ENCODE results near the gene TTLL10. TPM values are rescaled to one million over a fixed set of nuclear protein-coding genes. Genes with fewer than 3 reads are reported as not detected.

The TTLL10 gene
- polyA plus RNA-seq, 1 donor from 2014 or later = not detected

GRCh38 chr1:1203561-1204424, 30.1 kb downstream of the TTLL10 start:
- Histone ChIP-seq H3F3A (ENCODE audit: insufficient read depth, low read length, poor library complexity, severe bottlenecking) (no peaks in the 10 kb centered on the region), H3K9me3 (ENCODE audit: low read length) (no peaks in the 10 kb centered on the region), H3K27ac (ENCODE audit: low read length) (no peak overlapping the region), H3K79me2 (replicated peaks; ENCODE audit: insufficient read depth, low read length) (no peaks in the 10 kb centered on the region), H3K36me3 (ENCODE audit: insufficient read depth, low read length) (no peaks in the 10 kb centered on the region), H3K4me2 (ENCODE audit: low read length) (no peak overlapping the region), H3K9me2 (ENCODE audit: insufficient read depth, low read length) (no peaks in the 10 kb centered on the region), H3K9ac (ENCODE audit: low read length) (no peak overlapping the region), H3K4me3 (ENCODE audit: low read length) (no peak overlapping the region), H4K20me1 (ENCODE audit: insufficient read depth) (no peaks in the 10 kb centered on the region), H2AFZ (ENCODE audit: low read depth, low read length) (no peak overlapping the region), H3K27me3 (ENCODE audit: insufficient read depth, low read depth, low read length) (peaks cover 30% of the 10 kb centered on the region)
- TF ChIP-seq MXI1 (conservative IDR thresholded peaks at IDR 0.05; ENCODE audit: poor library complexity, severe bottlenecking) = no peak
- no peak for TF ChIP-seq SMC3 (conservative IDR thresholded peaks at IDR 0.05; ENCODE audit: poor library complexity)
- TF ChIP-seq, protein P1, sequence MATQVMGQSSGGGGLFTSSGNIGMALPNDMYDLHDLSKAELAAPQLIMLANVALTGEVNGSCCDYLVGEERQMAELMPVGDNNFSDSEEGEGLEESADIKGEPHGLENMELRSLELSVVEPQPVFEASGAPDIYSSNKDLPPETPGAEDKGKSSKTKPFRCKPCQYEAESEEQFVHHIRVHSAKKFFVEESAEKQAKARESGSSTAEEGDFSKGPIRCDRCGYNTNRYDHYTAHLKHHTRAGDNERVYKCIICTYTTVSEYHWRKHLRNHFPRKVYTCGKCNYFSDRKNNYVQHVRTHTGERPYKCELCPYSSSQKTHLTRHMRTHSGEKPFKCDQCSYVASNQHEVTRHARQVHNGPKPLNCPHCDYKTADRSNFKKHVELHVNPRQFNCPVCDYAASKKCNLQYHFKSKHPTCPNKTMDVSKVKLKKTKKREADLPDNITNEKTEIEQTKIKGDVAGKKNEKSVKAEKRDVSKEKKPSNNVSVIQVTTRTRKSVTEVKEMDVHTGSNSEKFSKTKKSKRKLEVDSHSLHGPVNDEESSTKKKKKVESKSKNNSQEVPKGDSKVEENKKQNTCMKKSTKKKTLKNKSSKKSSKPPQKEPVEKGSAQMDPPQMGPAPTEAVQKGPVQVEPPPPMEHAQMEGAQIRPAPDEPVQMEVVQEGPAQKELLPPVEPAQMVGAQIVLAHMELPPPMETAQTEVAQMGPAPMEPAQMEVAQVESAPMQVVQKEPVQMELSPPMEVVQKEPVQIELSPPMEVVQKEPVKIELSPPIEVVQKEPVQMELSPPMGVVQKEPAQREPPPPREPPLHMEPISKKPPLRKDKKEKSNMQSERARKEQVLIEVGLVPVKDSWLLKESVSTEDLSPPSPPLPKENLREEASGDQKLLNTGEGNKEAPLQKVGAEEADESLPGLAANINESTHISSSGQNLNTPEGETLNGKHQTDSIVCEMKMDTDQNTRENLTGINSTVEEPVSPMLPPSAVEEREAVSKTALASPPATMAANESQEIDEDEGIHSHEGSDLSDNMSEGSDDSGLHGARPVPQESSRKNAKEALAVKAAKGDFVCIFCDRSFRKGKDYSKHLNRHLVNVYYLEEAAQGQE (IDR thresholded peaks at IDR 0.05; ENCODE audit: borderline replicate concordance) = no peak
- no peak for TF ChIP-seq EZH2 (IDR thresholded peaks at IDR 0.05; ENCODE audit: borderline replicate concordance, insufficient read depth, low read length, poor library complexity, severe bottlenecking)
- TF ChIP-seq EP300 (conservative IDR thresholded peaks at IDR 0.05; ENCODE audit: poor library complexity, severe bottlenecking) = no peak
- TF ChIP-seq POLR2AphosphoS5 (IDR thresholded peaks at IDR 0.05) = no peak
- TF ChIP-seq RAD21 (conservative IDR thresholded peaks at IDR 0.05) = no peak

DNA sequence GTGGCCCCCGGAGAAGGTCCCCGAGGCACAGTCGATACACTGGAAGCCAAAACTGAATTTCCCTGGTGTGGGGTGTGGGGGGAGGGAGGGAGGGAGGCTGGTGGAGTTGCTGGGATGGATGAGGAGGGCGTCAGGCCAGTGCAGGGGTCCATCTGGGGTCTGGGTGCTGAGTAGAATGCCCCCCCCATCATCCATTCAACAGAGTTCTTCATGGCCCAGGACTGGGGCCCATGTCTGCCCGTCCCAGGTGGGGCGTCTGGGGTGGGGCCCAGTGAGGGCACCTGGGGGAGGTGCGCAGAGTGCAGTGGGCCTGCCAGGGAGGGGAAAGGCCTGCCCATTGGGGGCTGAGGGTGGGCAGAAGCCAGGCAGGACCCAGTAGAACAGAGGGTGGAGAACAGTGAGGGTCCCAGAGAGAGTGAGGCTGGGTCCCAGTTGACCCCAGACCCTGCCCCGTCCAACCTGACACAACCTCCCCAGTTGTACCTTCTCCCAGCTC, 30.8 kb downstream of the TTLL10 start:
- no peak overlapping the region for H3K4me3 ChIP-seq (ENCODE audit: low read length)
- H3K9me3 ChIP-seq (ENCODE audit: low read length) = no peaks in the 10 kb centered on the region
- TF ChIP-seq TAF1 (IDR thresholded peaks at IDR 0.05; ENCODE audit: low read depth) (no peak), RAD21 (conservative IDR thresholded peaks at IDR 0.05) (no peak), MXI1 (conservative IDR thresholded peaks at IDR 0.05; ENCODE audit: poor library complexity, severe bottlenecking) (no peak), EP300 (conservative IDR thresholded peaks at IDR 0.05; ENCODE audit: poor library complexity, severe bottlenecking) (no peak), POLR2AphosphoS5 (IDR thresholded peaks at IDR 0.05) (no peak), EZH2 (IDR thresholded peaks at IDR 0.05; ENCODE audit: borderline replicate concordance, insufficient read depth, low read length, poor library complexity, severe bottlenecking) (no peak), SMC3 (conservative IDR thresholded peaks at IDR 0.05; ENCODE audit: poor library complexity) (no peak)
- TF ChIP-seq, protein P1 (IDR thresholded peaks at IDR 0.05; ENCODE audit: borderline replicate concordance) = no peak
- TF ChIP-seq, protein P2, sequence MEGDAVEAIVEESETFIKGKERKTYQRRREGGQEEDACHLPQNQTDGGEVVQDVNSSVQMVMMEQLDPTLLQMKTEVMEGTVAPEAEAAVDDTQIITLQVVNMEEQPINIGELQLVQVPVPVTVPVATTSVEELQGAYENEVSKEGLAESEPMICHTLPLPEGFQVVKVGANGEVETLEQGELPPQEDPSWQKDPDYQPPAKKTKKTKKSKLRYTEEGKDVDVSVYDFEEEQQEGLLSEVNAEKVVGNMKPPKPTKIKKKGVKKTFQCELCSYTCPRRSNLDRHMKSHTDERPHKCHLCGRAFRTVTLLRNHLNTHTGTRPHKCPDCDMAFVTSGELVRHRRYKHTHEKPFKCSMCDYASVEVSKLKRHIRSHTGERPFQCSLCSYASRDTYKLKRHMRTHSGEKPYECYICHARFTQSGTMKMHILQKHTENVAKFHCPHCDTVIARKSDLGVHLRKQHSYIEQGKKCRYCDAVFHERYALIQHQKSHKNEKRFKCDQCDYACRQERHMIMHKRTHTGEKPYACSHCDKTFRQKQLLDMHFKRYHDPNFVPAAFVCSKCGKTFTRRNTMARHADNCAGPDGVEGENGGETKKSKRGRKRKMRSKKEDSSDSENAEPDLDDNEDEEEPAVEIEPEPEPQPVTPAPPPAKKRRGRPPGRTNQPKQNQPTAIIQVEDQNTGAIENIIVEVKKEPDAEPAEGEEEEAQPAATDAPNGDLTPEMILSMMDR (IDR thresholded peaks at IDR 0.05; ENCODE audit: poor library complexity, severe bottlenecking) = no peak
- no peak overlapping the region for H3K4me2 ChIP-seq (ENCODE audit: low read length)
- no peaks in the 10 kb centered on the region for H3F3A ChIP-seq (ENCODE audit: insufficient read depth, low read length, poor library complexity, severe bottlenecking)
- H3K79me2 ChIP-seq (replicated peaks; ENCODE audit: insufficient read depth, low read length) = no peaks in the 10 kb centered on the region
- H3K27ac ChIP-seq (ENCODE audit: low read length) = no peak overlapping the region
- no peaks in the 10 kb centered on the region for H3K36me3 ChIP-seq (ENCODE audit: insufficient read depth, low read length)
- no peaks in the 10 kb centered on the region for H3K9me2 ChIP-seq (ENCODE audit: insufficient read depth, low read length)
- no peak overlapping the region for H2AFZ ChIP-seq (ENCODE audit: low read depth, low read length)
- H4K20me1 ChIP-seq (ENCODE audit: insufficient read depth) = no peaks in the 10 kb centered on the region
- H3K27me3 ChIP-seq (ENCODE audit: insufficient read depth, low read depth, low read length) = peaks cover 30% of the 10 kb centered on the region
- H3K9ac ChIP-seq (ENCODE audit: low read length) = no peak overlapping the region
